Measurements from ENCODE around the gene TAGLN2. TPM values are rescaled to one million over a fixed set of nuclear protein-coding genes. Genes with fewer than 3 reads are reported as not detected.
A peak's percentile ranks its signal among the peaks of the same experiment; 100 is the strongest.

TAGLN2 gene
- total RNA-seq, 1 experiment from 2014 or later: 809 TPM

DNA sequence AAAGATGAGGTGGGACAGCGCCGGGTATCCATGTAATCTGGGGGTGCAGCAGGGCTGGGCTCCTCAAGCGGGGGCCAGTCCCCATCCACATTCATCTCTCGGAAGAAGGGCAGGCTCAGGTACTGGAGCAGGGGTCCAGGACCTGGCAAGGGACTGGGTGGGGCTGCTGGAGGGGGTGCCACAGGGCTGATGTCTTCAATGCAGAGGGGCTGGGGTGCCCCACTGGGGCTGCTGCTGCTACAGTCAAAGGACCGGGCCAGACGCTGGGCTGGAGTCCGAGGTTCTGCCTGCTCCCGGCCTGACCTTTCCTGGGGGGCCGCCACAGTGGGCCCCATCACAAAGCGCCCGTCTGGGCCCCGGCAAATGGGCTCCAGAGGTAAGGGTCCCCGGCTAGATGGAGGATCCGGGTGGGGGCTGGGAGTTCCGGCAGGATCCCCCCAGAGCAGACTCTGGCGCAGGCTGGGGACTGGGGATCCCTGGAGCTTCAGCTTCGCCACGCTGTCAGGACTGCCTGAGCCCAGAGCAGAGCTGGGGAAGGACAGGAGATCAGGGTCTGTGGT, 3.3 kb upstream of the TAGLN2 start:
- DNase-seq (ENCODE audit: low read depth in 1 of 2, low spot score in 2 of 2): no peak
- Histone ChIP-seq H3K4me3 (no peak overlapping the region), H3K9me3 (replicated peaks) (no peaks in the 10 kb centered on the region), H3K36me3 (peaks cover 15% of the 10 kb centered on the region), H3K4me1 (replicated peaks) (peaks cover 11% of the 10 kb centered on the region), H3K27me3 (replicated peaks) (no peaks in the 10 kb centered on the region), H3K27ac (no peak overlapping the region)

DNA sequence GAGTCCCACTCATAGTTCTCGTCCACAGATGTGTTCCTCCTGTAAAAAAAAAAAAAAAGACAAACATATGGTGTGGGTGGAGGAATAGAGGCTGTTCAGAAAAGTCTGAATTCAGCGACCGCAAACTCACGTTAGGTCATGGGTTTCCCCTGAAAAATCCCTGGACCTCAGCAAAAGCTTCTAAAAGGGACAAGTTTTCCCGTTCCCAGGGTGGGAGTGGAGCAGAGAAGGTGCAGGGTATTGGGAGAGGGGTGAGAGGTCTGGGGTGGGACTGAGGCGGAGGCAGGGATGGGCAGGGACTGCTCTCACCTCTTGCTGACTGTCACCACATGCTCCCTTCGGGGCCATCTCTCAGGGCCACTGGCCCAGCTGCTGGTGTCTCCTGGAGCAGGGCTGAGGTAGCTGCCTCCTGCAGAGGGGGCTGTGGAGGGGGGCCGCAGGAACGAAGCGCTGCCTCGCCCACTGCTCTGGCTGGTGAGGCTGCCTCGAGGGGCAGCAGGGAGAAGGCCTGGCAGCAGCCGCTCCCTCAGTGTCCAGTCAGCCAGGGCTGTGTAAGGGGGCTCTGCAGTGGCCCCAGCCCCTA, 2.6 kb upstream of the TAGLN2 start:
- no peak for DNase-seq (ENCODE audit: low read depth in 1 of 2, low spot score in 2 of 2)
- peaks cover 17% of the 10 kb centered on the region for H3K4me1 ChIP-seq (replicated peaks)

DNA sequence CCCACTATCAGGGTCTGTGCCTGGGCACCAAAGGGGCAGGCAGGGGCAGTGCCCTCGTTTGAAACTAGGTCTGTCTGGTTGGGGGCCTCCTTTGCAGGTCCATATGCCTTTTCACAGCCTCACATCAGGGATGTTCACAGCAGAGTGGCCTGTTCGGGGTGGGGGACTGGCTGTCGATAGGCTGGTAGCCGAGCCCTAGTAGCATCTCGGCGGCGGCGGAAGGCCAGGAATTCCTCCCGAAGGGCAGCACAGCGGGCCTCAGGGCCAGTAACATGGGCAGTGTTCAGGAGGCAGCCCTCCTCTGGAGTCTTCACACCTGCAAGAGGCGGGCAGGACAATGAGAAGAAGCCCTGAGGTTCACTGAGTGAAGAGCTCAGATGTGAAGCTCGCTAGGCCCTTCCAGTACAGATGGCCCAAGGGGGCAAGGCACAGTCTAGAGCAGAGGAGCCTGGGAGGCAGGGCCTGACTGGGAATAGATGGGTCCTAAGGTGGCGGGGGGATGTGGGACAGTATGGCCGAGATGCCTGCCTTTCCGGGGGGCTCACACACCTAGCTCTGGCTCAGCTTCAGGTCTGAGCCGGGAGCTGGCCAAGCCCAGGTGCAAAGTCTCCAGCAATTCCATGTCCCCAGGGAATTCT, 2.0 kb upstream of the TAGLN2 start:
- no peaks in the 10 kb centered on the region for H3K27me3 ChIP-seq (replicated peaks)
- DNase-seq (ENCODE audit: low read depth in 1 of 2, low spot score in 2 of 2): no peak

More for the DNA sequence above, 2.6 kb upstream of the TAGLN2 start:
- Histone ChIP-seq H3K4me3 (no peak overlapping the region), H3K36me3 (peaks cover 22% of the 10 kb centered on the region), H3K27me3 (replicated peaks) (no peaks in the 10 kb centered on the region), H3K27ac (no peak overlapping the region), H3K9me3 (replicated peaks) (no peaks in the 10 kb centered on the region; the same call in 1 of the 2 replicates)

DNA sequence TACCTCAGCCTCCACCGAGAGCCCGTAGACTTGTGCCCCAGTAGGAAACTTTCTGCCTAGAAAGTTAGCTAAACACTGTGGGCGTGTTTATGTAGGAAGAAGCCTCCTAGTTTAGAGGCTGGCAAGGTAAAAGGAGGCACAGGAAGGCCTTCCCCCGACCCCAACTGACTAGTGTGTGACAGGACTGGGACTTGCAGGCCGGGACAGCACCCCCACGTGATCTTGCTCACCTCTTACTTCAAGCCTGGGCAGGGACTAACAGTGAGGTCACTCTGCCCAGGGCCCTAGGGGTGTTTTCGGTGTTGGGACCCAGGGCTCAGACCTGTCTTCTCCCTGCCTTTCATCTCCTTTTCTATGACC, 392 bp upstream of the TAGLN2 start:
- peak overlapping the region; percentile 98 for H3K27ac ChIP-seq
- H3K9me3 ChIP-seq (replicated peaks): no peaks in the 10 kb centered on the region; the same call in 1 of the 2 replicates
- no peak for DNase-seq (ENCODE audit: low read depth in 1 of 2, low spot score in 2 of 2)
- peaks cover 44% of the 10 kb centered on the region for H3K36me3 ChIP-seq
- H3K4me3 ChIP-seq: peak overlapping the region; percentile 64
- no peaks in the 10 kb centered on the region for H3K27me3 ChIP-seq (replicated peaks)
- peaks cover 36% of the 10 kb centered on the region for H3K4me1 ChIP-seq (replicated peaks)

More for the DNA sequence above, 2.0 kb upstream of the TAGLN2 start:
- peaks cover 28% of the 10 kb centered on the region for H3K36me3 ChIP-seq
- H3K4me3 ChIP-seq: no peak overlapping the region
- peaks cover 23% of the 10 kb centered on the region for H3K4me1 ChIP-seq (replicated peaks)
- H3K9me3 ChIP-seq (replicated peaks): no peaks in the 10 kb centered on the region; the same call in 1 of the 2 replicates
- H3K27ac ChIP-seq: no peak overlapping the region

DNA sequence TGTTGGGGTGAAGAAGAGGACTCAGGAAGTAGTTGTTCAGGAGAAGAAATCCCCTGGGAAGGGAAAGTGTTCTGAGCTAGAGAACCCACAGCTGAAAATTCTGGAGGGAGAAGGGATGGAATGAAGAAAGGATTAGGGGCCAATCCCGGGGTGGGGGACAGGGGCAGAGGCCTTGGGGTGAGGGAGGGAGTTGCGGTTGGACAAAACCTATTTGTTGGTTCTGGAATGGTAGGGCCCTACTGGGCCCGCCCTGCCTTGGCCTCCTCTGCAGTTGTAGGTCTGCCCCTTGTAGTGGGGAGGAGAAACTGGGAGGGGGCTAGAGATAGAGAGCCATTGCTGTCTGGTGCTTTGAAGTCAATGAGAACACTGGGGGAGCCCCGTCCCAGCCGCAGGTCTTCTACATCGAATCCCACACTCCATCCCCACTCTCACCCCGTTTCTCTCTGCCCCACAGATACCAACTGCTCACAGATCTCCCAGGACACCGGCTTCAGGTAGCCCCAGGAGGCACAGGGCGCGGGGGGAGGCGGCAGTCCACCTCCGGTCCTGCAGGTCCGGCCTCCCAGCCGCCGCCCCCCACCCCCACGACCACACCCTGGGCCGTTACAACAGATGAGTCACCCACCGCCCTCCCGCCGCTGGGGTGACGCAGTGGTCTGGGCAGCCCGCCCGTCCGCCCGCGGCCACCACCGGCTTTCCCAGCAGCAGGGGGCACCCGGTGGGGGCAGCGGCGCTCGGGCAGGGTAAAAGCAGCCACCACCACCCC, 1.1 kb downstream of the TAGLN2 start:
- DNase-seq (ENCODE audit: low read depth in 1 of 2, low spot score in 2 of 2): peak; percentile 94 to 97
- H3K27ac ChIP-seq: peak overlapping the region; percentile 98
- H3K27me3 ChIP-seq (replicated peaks): no peaks in the 10 kb centered on the region
- H3K4me3 ChIP-seq: peak overlapping the region; percentile 64
- H3K9me3 ChIP-seq (replicated peaks): no peaks in the 10 kb centered on the region; the same call in 1 of the 2 replicates
- H3K36me3 ChIP-seq: peaks cover 59% of the 10 kb centered on the region
- H3K4me1 ChIP-seq (replicated peaks): peaks cover 36% of the 10 kb centered on the region

DNA sequence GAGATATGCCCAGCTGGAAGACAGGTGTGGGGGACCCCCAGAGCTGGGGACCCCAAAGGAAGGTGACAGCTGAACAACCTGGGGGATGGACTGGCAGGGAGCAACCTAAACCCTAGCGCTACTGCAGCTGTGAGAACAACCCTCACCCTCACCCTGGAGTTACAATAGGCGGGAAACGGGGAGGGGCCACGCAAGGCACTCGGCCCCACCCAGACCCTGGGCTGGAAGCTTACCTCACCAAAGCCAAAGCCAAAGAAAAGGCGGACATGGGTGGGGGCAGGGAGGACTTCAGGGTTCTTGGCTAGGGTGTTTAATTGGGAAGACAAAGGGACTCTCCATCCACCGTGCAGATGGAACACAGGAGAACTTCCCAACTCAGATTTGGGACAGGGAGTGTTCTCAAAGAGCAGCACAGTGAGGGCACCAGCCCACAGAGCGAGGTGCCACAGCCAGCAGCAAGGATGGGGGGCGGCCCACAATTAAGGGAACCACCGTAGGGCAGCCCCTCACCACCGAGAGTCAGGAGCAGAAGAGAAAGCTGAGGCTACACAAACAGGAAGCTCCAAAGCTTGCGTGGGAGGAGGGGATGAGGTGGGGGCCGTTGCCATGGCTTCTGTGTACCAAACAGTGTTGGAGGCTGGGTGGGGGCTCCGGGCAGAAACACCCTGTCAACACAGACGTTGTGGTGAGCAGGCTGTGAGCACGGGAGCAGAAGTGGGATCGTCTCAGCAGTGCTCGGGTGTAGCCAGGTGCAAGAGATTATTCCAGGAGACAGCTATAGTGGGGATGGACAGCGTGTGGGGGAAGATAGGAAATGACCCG, 1.9 kb downstream of the TAGLN2 start:
- H3K9me3 ChIP-seq (replicated peaks): no peaks in the 10 kb centered on the region; the same call in 1 of the 2 replicates
- H3K4me3 ChIP-seq: peak overlapping the region; percentile 64
- H3K27me3 ChIP-seq (replicated peaks): no peaks in the 10 kb centered on the region
- H3K27ac ChIP-seq: peak overlapping the region; percentile 98
- peaks cover 36% of the 10 kb centered on the region for H3K4me1 ChIP-seq (replicated peaks)
- peaks cover 67% of the 10 kb centered on the region for H3K36me3 ChIP-seq
- peak; percentile 91 to 93 for DNase-seq (ENCODE audit: low read depth in 1 of 2, low spot score in 2 of 2)

DNA sequence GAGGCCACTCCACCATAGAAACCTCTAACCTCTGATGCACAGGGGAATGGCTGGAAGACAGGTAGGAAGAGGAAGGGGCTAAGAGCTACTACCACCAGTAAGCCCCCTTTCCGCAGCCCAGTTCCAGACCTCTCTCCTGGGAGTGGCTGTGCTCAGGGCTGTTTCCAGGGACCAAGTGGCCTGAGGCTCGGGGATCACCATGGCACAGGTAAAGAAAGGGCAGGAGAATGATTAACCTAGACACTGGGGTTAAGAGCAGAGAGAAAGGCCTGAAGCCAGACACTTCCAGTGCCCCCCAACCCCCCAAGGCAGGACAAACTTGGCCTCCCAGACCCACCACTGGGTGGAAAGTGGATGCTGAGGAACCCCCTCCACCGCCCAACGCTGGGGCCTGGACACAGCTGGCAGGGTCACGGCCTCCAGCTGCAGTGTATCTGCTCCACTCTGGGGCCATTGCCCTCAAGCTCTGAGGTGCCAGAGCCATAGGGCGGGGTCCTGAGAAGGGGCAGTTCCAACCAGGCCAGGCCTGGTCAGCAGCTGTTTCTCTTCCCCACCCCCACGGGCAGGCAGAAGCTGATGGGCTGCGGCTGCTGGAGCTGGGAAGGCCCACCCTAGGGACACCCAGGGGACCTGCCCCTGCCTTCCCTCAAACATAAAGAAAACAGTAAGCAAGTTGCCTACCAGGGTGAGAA, 2.6 kb downstream of the TAGLN2 start:
- Histone ChIP-seq H3K27ac (peak overlapping the region; percentile 98), H3K27me3 (replicated peaks) (no peaks in the 10 kb centered on the region), H3K4me1 (replicated peaks) (peaks cover 40% of the 10 kb centered on the region), H3K4me3 (peak overlapping the region; percentile 64), H3K36me3 (peaks cover 73% of the 10 kb centered on the region), H3K9me3 (replicated peaks) (no peaks in the 10 kb centered on the region; the same call in 1 of the 2 replicates)
- DNase-seq (ENCODE audit: low read depth in 1 of 2, low spot score in 2 of 2): no peak

DNA sequence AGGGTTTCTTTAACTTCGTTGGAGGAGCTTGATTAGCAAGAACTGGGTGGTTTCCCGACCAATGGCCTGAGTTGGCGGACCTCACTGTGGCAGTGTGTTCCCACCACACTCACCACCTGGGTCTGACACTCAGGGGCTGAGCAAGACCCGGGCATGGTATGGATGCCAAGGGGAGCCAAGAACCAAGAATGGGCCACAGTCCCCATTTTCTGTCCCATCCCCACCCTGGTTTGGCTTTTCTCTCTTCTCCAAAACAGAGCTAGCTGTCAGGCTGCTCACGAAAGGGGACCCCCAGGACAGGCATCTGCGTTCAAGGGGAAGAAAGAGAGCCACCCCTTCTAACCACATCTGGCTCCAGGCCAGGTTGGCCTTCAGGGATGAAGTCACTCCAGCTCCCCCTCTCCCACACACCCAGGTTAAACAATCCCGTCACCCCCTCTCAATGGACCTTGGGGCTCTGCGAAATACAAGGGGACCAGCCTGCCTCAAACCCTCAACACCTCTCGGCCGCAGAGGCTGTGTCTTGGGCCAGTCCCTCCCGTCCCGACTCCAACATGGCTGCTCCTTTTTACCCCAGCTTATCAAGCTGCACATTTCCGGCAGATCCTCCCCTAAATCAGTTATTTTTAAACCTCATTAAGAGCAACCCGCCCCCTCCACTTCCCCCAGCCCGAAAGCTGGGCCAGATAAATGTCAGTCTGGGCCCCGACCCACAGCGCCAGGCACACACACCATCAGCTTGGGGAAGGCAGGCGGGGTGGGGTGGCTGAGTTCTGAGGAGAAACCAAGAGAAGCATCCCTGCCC, 3.4 kb downstream of the TAGLN2 start:
- Histone ChIP-seq H3K27me3 (replicated peaks) (no peaks in the 10 kb centered on the region), H3K4me3 (no peak overlapping the region), H3K27ac (peak overlapping the region; percentile 98; the same call in 1 of the 2 replicates), H3K9me3 (replicated peaks) (no peaks in the 10 kb centered on the region; the same call in 1 of the 2 replicates), H3K4me1 (replicated peaks) (peaks cover 47% of the 10 kb centered on the region), H3K36me3 (peaks cover 81% of the 10 kb centered on the region)
- DNase-seq (ENCODE audit: low read depth in 1 of 2, low spot score in 2 of 2): no peak

DNA sequence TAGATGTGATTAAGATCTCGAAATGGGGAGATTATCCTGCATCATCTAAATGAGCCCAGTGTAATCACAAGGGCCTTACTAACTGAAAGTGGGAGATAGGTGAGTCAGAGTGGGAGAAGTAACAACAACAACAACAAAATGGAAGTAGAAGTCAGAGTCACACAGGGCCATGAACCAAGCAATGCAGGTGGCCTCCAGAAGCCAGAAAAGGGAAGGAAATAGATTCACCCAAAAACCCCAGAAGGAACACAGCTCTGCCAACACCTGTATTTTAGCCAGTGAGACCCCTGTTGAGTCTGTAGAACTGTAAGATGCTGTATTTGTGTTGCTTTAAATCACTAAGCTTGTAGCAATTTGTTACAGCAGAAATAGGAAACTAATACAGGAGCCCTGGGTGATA, 4.1 kb downstream of the TAGLN2 start:
- Histone ChIP-seq H3K4me1 (replicated peaks) (peaks cover 53% of the 10 kb centered on the region), H3K27ac (no peak overlapping the region), H3K36me3 (peaks cover 87% of the 10 kb centered on the region), H3K4me3 (no peak overlapping the region), H3K27me3 (replicated peaks) (no peaks in the 10 kb centered on the region), H3K9me3 (replicated peaks) (no peaks in the 10 kb centered on the region; the same call in 1 of the 2 replicates)
- no peak for DNase-seq (ENCODE audit: low read depth in 1 of 2, low spot score in 2 of 2)

DNA sequence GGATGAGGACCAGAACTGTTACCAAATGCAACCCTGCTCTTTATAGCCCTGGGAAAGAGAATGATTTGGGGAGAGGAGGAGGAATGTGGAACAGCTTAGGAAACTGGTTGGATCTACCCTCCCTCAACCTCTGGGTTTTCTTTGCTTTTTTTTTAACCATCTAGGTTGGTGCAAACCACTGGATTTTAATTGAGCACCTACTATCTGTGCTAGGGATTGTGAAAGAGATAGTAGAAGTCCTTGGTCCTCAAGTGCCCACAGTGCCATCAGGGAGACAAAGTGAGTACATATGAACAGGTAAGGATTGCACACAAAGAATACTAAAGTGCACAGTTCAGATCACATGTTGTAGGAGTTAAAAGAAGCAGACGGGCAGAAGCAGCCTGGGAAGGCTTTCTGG, 4.7 kb downstream of the TAGLN2 start:
- no peak for DNase-seq (ENCODE audit: low read depth in 1 of 2, low spot score in 2 of 2)
- no peak overlapping the region for H3K4me3 ChIP-seq
- no peak overlapping the region for H3K27ac ChIP-seq
- H3K27me3 ChIP-seq (replicated peaks): no peaks in the 10 kb centered on the region
- H3K4me1 ChIP-seq (replicated peaks): peaks cover 53% of the 10 kb centered on the region
- H3K36me3 ChIP-seq: peaks cover 93% of the 10 kb centered on the region
- no peaks in the 10 kb centered on the region; the same call in 1 of the 2 replicates for H3K9me3 ChIP-seq (replicated peaks)

DNA sequence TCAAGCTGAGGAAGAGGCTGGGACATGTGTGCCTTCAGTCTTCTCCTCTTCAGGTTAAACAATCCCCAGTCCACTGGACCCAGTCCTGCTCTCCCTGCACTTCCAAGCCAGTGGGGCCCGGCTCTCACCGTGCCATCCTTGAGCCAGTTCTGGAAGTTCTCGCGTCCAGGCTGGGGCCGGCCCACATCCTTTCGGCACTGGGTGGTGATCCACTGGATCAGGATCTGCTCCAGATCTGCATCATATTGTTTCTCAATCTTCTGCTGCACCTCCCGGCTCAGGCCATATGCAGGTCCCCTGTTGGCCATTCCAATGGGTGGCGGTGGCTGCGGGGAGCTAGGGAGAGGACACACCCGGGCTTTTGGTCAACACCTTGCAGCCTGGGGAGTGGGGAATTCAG, 5.1 kb downstream of the TAGLN2 start:
- Histone ChIP-seq H3K27me3 (replicated peaks) (no peaks in the 10 kb centered on the region), H3K27ac (no peak overlapping the region), H3K4me1 (replicated peaks) (peaks cover 54% of the 10 kb centered on the region), H3K36me3 (peaks cover 96% of the 10 kb centered on the region), H3K9me3 (replicated peaks) (no peaks in the 10 kb centered on the region; the same call in 1 of the 2 replicates), H3K4me3 (no peak overlapping the region)
- no peak for DNase-seq (ENCODE audit: low read depth in 1 of 2, low spot score in 2 of 2)

DNA sequence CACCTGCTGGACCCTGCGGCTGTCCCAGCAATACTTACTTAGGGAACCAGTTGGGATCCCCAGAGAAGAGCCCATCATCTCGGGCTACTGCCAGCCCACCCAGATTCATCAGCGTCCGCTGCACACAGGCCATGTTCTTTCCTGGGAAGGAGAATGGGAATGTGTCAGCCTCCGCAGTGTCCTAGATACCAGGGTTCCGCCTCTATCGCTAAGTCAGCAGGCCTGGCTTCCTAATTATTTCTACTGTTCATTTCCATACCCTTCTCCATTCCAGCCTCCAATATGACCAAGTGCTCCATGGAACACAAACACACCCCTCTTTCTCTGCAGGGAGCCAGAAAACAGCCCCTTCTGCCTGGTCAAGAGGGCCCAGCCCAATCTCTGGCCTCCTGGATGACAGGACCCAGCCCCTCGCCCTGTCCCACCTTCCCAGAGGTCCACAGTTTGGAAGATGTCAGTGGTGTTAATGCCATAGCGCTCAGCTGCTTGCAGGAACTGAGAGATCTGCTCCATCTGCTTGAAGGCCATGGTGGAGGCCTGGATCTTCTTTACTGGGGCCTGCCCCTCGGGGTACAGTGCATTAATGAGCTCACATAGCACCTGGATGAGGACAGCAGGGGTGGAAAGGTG, 6.0 kb downstream of the TAGLN2 start:
- no peaks in the 10 kb centered on the region; the same call in 1 of the 2 replicates for H3K9me3 ChIP-seq (replicated peaks)
- no peak overlapping the region for H3K4me3 ChIP-seq
- DNase-seq (ENCODE audit: low read depth in 1 of 2, low spot score in 2 of 2): no peak
- H3K36me3 ChIP-seq: peaks cover 92% of the 10 kb centered on the region
- H3K27me3 ChIP-seq (replicated peaks): no peaks in the 10 kb centered on the region
- H3K4me1 ChIP-seq (replicated peaks): peaks cover 54% of the 10 kb centered on the region
- H3K27ac ChIP-seq: no peak overlapping the region

Measured in SJSA1 (cell line).